Measurements from ENCODE around the gene SERPINA9.

The SERPINA9 gene

DNA sequence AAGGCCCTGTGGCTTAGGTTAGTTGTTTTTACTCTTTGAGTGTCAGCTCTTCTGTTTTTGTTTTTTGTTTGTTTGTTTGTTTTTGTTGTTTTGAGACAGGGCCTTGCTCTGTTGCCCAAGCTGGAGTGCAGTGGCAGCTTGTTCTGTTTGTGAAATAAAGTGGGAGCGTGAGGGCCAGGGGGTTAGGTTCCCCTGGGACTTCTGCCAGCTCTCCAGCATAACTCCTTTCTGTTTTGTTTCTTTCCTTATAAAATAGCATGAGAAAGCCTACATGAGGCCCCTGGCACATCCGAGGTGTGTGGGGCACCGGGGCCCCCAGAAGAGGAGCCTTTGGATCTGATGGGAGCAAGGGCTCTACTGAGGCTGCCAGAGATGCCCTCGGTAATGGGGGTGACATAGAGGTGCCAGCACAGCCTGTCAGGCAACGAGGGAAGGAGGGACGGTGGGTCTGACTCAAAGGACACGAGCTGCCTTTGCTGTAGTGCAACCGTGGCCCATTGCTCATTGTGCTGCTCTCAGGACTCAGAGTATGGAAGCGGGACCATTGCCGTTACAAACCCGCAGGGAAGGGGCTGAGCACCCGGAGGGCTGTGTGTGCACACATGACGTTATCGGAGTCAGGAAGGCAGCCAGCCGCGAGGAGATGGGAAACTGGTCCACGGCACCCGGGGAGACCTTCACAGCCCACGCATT, 14.3 kb downstream of the SERPINA9 start:
- Histone ChIP-seq H3K36me3 (ENCODE audit: control insufficient read depth, insufficient read depth, low read length) (no peaks in the 10 kb centered on the region), H3K27me3 (replicated peaks; ENCODE audit: control insufficient read depth, insufficient read depth, low read length) (no peaks in the 10 kb centered on the region; the same call in 1 of the 2 replicates), H3K4me3 (replicated peaks; ENCODE audit: low read depth, low read length) (no peak overlapping the region)
- TF ChIP-seq CTCF (IDR thresholded peaks at IDR 0.05; ENCODE audit: insufficient read depth, low read length, poor library complexity, severe bottlenecking), result no peak
- no peak for DNase-seq (ENCODE audit: extremely low read depth, insufficient read length)

DNA sequence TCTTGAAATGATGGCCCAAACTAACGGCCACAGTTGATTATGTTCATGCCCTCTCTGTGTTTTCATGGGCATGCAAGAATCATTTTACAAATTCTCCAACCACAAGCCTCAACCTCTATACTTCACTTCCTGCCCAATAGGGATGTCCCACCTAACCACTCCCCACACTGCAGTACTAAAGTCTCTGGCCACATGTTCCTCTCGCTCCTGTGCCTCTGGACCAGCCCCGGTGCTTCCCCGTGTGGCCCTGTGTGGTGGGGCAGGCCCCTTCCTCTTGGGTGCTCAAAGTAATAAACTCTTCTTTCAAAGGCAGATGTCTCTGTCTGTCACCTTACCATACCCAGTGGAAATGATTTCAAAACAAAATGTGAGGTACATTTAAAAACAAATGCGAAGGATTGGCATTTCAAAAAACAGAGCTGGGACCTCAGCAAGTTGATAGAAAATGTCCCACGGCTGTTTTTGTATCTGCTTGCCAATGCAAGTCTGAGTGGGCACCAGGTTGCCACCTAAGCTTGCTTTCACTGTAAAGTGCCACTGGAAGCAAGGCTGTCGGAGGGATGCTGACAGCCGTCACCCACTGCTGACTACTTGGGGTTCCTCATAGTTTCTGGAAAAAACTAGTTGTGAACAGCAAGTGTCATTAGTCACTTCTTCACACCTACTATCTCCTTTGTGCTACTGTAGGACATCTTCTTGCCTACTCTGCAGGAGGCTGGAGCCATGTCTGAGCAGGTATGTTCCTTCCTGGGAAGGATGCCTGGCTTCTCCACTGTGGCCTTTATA, 15.2 kb downstream of the SERPINA9 start:
- Histone ChIP-seq H3K27me3 (replicated peaks; ENCODE audit: control insufficient read depth, insufficient read depth, low read length) (no peaks in the 10 kb centered on the region), H3K36me3 (ENCODE audit: control insufficient read depth, insufficient read depth, low read length) (no peaks in the 10 kb centered on the region), H3K4me3 (replicated peaks; ENCODE audit: low read depth, low read length) (no peak overlapping the region)
- no peak for TF ChIP-seq CTCF (IDR thresholded peaks at IDR 0.05; ENCODE audit: insufficient read depth, low read length, poor library complexity, severe bottlenecking)
- no peak for DNase-seq (ENCODE audit: extremely low read depth, insufficient read length)

DNA sequence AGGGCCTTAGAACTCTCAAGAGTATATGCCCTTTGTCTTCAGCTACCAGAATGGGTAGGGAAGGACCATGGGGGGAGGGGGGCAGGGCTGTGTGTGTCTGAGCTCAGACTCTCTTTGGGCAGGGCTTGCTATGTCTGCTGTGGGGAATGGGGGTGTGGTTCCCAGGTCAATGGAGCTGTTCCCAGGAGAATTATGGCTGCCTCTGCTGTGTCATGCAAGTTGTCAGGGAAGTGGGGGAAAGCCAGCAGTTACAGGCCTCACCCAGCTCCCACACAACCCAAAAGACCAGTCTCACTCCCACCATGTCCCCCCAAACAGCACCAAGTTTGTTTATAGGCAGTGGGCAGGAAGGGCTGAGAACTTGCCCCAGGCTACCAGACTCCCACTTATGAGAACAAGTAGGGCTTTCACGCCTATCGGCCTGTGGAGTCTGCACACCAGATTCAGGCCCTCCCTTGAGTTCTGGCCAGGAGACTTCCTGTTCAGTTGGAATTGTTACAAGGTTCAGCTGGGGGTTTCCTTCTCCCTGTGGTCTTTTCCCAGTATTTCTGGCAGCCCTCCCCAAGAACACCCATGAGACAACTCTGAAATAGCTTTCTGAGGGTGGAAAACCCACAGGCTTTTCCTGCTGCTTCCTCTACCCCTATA, 17.3 kb downstream of the SERPINA9 start:
- no peak for TF ChIP-seq CTCF (IDR thresholded peaks at IDR 0.05; ENCODE audit: insufficient read depth, low read length, poor library complexity, severe bottlenecking)
- H3K27me3 ChIP-seq (replicated peaks; ENCODE audit: control insufficient read depth, insufficient read depth, low read length), result no peaks in the 10 kb centered on the region
- H3K36me3 ChIP-seq (ENCODE audit: control insufficient read depth, insufficient read depth, low read length), result no peaks in the 10 kb centered on the region
- no peak for DNase-seq (ENCODE audit: extremely low read depth, insufficient read length)
- H3K4me3 ChIP-seq (replicated peaks; ENCODE audit: low read depth, low read length), result no peak overlapping the region

- TF ChIP-seq CTCF (IDR thresholded peaks at IDR 0.05; ENCODE audit: insufficient read depth, low read length, poor library complexity, severe bottlenecking), result no peak
These were observed 17.9 kb downstream of the SERPINA9 start for GRCh38 chr14:94458096-94458495.

GRCh38 chr14:94455928-94456327, 20.1 kb downstream of the SERPINA9 start:
- no peak for DNase-seq (ENCODE audit: extremely low read depth, insufficient read length)
- no peak for TF ChIP-seq CTCF (IDR thresholded peaks at IDR 0.05; ENCODE audit: insufficient read depth, low read length, poor library complexity, severe bottlenecking)
- Histone ChIP-seq H3K4me3 (replicated peaks; ENCODE audit: low read depth, low read length) (no peak overlapping the region), H3K36me3 (ENCODE audit: control insufficient read depth, insufficient read depth, low read length) (no peaks in the 10 kb centered on the region), H3K27me3 (replicated peaks; ENCODE audit: control insufficient read depth, insufficient read depth, low read length) (no peaks in the 10 kb centered on the region)

More at GRCh38 chr14:94458096-94458495, 17.9 kb downstream of the SERPINA9 start:
- no peaks in the 10 kb centered on the region for H3K27me3 ChIP-seq (replicated peaks; ENCODE audit: control insufficient read depth, insufficient read depth, low read length)
- no peak for DNase-seq (ENCODE audit: extremely low read depth, insufficient read length)
- H3K36me3 ChIP-seq (ENCODE audit: control insufficient read depth, insufficient read depth, low read length), result no peaks in the 10 kb centered on the region
- H3K4me3 ChIP-seq (replicated peaks; ENCODE audit: low read depth, low read length), result no peak overlapping the region

Measured in GM06990 (cell line).